Liver (tissue), 9 donors: ENCODE data around the gene TMEM131. TPM values are rescaled to one million over a fixed set of nuclear protein-coding genes. Genes with fewer than 3 reads are reported as not detected.

ENCODE experiments used
- DNase-seq: peaks from one replicate; pipeline ENCODE4 v3.0.0-alpha.2; 2017; ENCODE audit warnings: low spot score
- H3K27ac ChIP-seq, 2 donors: one replicate each; pipeline ENCODE4 v1.7.0; 2013; ENCODE audit warnings: inconsistent platforms in 2 of 2, low read length in 2 of 2, control low read depth in 1 of 2, low read depth in 1 of 2, mild to moderate bottlenecking in 1 of 2
- H3K27me3 ChIP-seq, 4 donors: one replicate each; pipeline versions ENCODE4 v1.6.1 to v1.7.0; 2013; ENCODE audit warnings: low read length in 3 of 4, inconsistent platforms in 1 of 4, mild to moderate bottlenecking in 1 of 4, moderate library complexity in 1 of 4; ENCODE audit not compliant: control insufficient read depth in 4 of 4, insufficient read depth in 4 of 4
- H3K36me3 ChIP-seq, 4 donors: one replicate each; pipeline versions ENCODE4 v1.6.1 to v1.7.0; 2013; ENCODE audit warnings: low read length in 3 of 4, mild to moderate bottlenecking in 3 of 4, low read depth in 1 of 4, moderate library complexity in 1 of 4; ENCODE audit not compliant: control insufficient read depth in 4 of 4, insufficient read depth in 3 of 4
- H3K4me1 ChIP-seq, 4 donors: one replicate each; pipeline versions ENCODE4 v1.6.1 to v1.7.0; 2013; ENCODE audit warnings: low read length in 3 of 4, mild to moderate bottlenecking in 3 of 4, moderate library complexity in 1 of 4; ENCODE audit not compliant: control insufficient read depth in 4 of 4, insufficient read depth in 4 of 4
- H3K4me3 ChIP-seq, 3 donors: one replicate each; pipeline versions ENCODE4 v1.6.1 to v1.7.0; 2013; ENCODE audit warnings: low read length in 3 of 3, control low read depth in 1 of 3, low read depth in 1 of 3, mild to moderate bottlenecking in 1 of 3
- H3K9ac ChIP-seq, 2 donors: one replicate each; pipeline ENCODE4 v1.7.0; 2013; ENCODE audit warnings: low read length in 2 of 2, mild to moderate bottlenecking in 2 of 2, moderate library complexity in 2 of 2, control low read depth in 1 of 2, low read depth in 1 of 2
- H3K9me3 ChIP-seq, 4 donors: one replicate each; pipeline versions ENCODE4 v1.6.1 to v1.7.0; 2013; ENCODE audit warnings: low read length in 3 of 4; ENCODE audit not compliant: control insufficient read depth in 4 of 4
- EGR1 ChIP-seq, 2 donors: IDR thresholded peaks; 2 replicates each; pipeline ENCODE4 v1.6.1; 2016 to 2018; ENCODE audit warnings: antibody characterized with exemption in 2 of 2, low read depth in 2 of 2
- FOXA1 ChIP-seq: IDR thresholded peaks from 2 replicates; pipeline ENCODE4 v1.6.1; 2016; ENCODE audit warnings: antibody characterized with exemption
- FOXA2 ChIP-seq: IDR thresholded peaks from 2 replicates; pipeline ENCODE4 v1.6.1; 2016; ENCODE audit warnings: antibody characterized with exemption
- GABPA ChIP-seq, 2 donors: IDR thresholded peaks in 1 of 2; conservative IDR thresholded peaks in 1 of 2; 2 replicates each; pipeline ENCODE4 v1.6.1; 2016; ENCODE audit warnings: antibody characterized with exemption in 2 of 2, mild to moderate bottlenecking in 1 of 2, moderate library complexity in 1 of 2
- HNF4A ChIP-seq, 2 donors: conservative IDR thresholded peaks; 2 replicates each; pipeline ENCODE4 v1.6.1; 2016; ENCODE audit warnings: antibody characterized with exemption in 2 of 2, mild to moderate bottlenecking in 2 of 2
- HNF4G ChIP-seq: IDR thresholded peaks from 2 replicates; pipeline ENCODE4 v1.6.1; 2016; ENCODE audit warnings: antibody characterized with exemption
- JUND ChIP-seq, 2 donors: IDR thresholded peaks; 2 replicates each; pipeline ENCODE4 v1.6.1; 2016; ENCODE audit warnings: antibody characterized with exemption in 2 of 2
- NR2F2 ChIP-seq: IDR thresholded peaks from 2 replicates; pipeline ENCODE4 v1.6.1; 2016; ENCODE audit warnings: antibody characterized with exemption
- RAD21 ChIP-seq, 2 donors: IDR thresholded peaks; 2 replicates each; pipeline ENCODE4 v1.6.1; 2016; ENCODE audit warnings: antibody characterized with exemption in 2 of 2, mild to moderate bottlenecking in 2 of 2
- RXRA ChIP-seq, 2 donors: IDR thresholded peaks; 2 replicates each; pipeline ENCODE4 v1.6.1; 2017 to 2018; ENCODE audit warnings: antibody characterized with exemption in 2 of 2, mild to moderate bottlenecking in 1 of 2
- SP1 ChIP-seq: IDR thresholded peaks from 2 replicates; pipeline ENCODE4 v1.6.1; 2018; ENCODE audit warnings: antibody characterized with exemption, mild to moderate bottlenecking
- TAF1 ChIP-seq: conservative IDR thresholded peaks from 2 replicates; pipeline ENCODE4 v1.6.1; 2016; ENCODE audit warnings: antibody characterized with exemption, mild to moderate bottlenecking
- YY1 ChIP-seq: IDR thresholded peaks from 2 replicates; pipeline ENCODE4 v1.6.1; 2016; ENCODE audit warnings: antibody characterized with exemption, mild to moderate bottlenecking
- WGBS: extraction: QIAGEN DNeasy Blood & Tissue Kit; methylation state at CpG from one replicate; pipeline ENCODE4 v1.1.7; 2013; 5-methylcytosine and 5-hydroxymethylcytosine counted together
- polyA plus RNA-seq, 2 donors: library from polyadenylated mRNA; stranded (reverse) in 1 of 2; unstranded in 1 of 2; fragments of 200-250 nt in 1 of 2; fragments of >200 nt in 1 of 2; fragmentation: Nextera tagmentation in 1 of 2; extraction: Ambion mirVana in 1 of 2; gene quantifications; one replicate each; pipeline versions ENCODE4 v1.2.1 to v1.2.3, GENCODE V29; 2013 to 2015
- total RNA-seq, 2 donors: library from RNA; depleted of rRNA; stranded (reverse); fragments of >200 nt; gene quantifications; one replicate each; pipeline ENCODE4 v1.2.3, GENCODE V29; 2014
- TF ChIP-seq, protein P1 (sequence below): IDR thresholded peaks from 2 replicates; pipeline ENCODE4 v1.6.1; 2016; ENCODE audit warnings: antibody characterized with exemption
- TF ChIP-seq, protein P2 (sequence below): fragments of 150-350 bp; IDR thresholded peaks from 2 replicates; pipeline ENCODE4 v1.5.1; 2017; ENCODE audit warnings: improper control_type of control experiment, low read depth, low read length; ENCODE audit not compliant: missing input control
- TF ChIP-seq, protein P3 (sequence below): IDR thresholded peaks from 2 replicates; pipeline ENCODE4 v1.6.1; 2016; ENCODE audit warnings: antibody characterized with exemption
- donor health status: healthy.
- donor health status: healthy.
- donor health status: healthy.
- donor health status: healthy.
- donor health status: healthy.

Gene TMEM131
- total and polyA plus RNA-seq, 4 donors = 6.1 to 22.8 (median 11.2) TPM

DNA sequence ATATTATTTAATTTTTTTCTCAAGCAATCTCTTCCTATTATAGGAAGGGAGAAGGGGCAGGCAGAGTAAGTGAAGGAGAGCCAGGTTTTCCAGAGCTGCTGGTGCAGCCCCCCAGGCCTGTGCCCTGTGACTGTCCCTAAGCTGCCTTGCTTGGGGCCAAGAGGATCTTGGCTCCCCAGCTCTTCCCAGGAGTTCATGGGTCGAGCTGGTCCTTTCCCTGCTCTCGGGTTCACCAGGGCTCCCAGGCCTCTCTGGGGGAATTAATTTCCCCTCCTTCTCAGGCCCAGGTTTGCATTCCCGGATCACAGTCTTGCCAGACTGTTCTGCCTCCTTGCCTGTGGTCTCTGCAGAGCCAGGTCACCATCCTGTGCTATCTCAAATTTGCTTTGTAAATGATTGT, 12.7 kb upstream of the TMEM131 start (continued):
- TF ChIP-seq, protein P1, sequence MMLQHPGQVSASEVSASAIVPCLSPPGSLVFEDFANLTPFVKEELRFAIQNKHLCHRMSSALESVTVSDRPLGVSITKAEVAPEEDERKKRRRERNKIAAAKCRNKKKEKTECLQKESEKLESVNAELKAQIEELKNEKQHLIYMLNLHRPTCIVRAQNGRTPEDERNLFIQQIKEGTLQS = no peak

DNA sequence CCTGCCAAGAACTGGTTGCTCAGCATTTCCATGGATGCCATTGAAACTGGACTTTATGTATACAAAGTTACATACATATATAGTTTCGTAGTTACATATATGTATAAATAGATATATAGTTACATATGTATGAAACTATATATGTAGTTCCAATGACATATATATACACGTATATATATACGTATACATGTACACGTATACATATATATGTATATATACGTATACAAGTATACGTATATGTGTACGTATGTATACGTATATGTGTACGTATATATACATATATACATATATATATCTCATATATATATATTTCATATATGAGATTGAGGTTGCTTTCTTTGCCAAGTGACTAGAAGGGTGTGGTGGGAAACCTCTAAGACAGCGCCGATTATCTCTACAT, 10.6 kb upstream of the TMEM131 start:
- Histone ChIP-seq H3K27me3 (no peaks in the 10 kb centered on the region), H3K9me3 (no peaks in the 10 kb centered on the region), H3K4me3 (no peak overlapping the region), H3K27ac (no peak overlapping the region), H3K36me3 (no peaks in the 10 kb centered on the region), H3K9ac (no peak overlapping the region), H3K4me1 (no peaks in the 10 kb centered on the region)
- no peak for DNase-seq
- 95% methylated on average over 11 of the region's 11 CpGs for WGBS
- TF ChIP-seq RAD21 (IDR thresholded peaks at IDR 0.05) (no peak), YY1 (no peak), GABPA (IDR thresholded peaks at IDR 0.05 in 1 of 2, conservative IDR thresholded peaks at IDR 0.05 in 1 of 2) (no peak), HNF4A (conservative IDR thresholded peaks at IDR 0.05) (no peak), HNF4G (no peak), RXRA (IDR thresholded peaks at IDR 0.05) (no peak), EGR1 (IDR thresholded peaks at IDR 0.05; ENCODE audit: low read depth in 2 of 2) (no peak), JUND (IDR thresholded peaks at IDR 0.05) (no peak), FOXA2 (no peak), SP1 (no peak), FOXA1 (no peak), TAF1 (no peak), NR2F2 (no peak)
- TF ChIP-seq, protein P2, sequence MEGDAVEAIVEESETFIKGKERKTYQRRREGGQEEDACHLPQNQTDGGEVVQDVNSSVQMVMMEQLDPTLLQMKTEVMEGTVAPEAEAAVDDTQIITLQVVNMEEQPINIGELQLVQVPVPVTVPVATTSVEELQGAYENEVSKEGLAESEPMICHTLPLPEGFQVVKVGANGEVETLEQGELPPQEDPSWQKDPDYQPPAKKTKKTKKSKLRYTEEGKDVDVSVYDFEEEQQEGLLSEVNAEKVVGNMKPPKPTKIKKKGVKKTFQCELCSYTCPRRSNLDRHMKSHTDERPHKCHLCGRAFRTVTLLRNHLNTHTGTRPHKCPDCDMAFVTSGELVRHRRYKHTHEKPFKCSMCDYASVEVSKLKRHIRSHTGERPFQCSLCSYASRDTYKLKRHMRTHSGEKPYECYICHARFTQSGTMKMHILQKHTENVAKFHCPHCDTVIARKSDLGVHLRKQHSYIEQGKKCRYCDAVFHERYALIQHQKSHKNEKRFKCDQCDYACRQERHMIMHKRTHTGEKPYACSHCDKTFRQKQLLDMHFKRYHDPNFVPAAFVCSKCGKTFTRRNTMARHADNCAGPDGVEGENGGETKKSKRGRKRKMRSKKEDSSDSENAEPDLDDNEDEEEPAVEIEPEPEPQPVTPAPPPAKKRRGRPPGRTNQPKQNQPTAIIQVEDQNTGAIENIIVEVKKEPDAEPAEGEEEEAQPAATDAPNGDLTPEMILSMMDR = no peak
- TF ChIP-seq, protein P1 = no peak
- TF ChIP-seq, protein P3, sequence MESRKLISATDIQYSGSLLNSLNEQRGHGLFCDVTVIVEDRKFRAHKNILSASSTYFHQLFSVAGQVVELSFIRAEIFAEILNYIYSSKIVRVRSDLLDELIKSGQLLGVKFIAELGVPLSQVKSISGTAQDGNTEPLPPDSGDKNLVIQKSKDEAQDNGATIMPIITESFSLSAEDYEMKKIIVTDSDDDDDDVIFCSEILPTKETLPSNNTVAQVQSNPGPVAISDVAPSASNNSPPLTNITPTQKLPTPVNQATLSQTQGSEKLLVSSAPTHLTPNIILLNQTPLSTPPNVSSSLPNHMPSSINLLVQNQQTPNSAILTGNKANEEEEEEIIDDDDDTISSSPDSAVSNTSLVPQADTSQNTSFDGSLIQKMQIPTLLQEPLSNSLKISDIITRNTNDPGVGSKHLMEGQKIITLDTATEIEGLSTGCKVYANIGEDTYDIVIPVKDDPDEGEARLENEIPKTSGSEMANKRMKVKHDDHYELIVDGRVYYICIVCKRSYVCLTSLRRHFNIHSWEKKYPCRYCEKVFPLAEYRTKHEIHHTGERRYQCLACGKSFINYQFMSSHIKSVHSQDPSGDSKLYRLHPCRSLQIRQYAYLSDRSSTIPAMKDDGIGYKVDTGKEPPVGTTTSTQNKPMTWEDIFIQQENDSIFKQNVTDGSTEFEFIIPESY = no peak

DNA sequence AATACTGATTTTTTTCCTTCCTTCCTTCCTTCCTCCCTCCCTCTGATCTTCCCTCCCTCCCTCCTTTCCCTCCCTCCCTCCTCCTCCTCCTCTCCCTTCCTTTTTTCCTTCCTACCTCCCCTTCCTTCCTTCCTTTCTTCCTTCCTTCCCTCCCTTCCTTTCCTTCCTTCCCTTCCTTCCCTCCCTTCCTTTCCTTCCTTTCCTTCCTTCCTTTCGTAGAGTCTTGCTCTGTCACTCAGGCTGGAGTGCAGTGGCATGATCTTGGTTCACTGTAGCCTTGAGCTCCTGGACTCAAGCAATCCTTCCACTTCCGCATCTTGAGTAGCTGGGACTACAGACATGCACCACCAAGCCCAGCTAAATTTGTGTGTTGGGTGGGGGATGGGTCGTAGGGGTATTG, 8.9 kb upstream of the TMEM131 start:
- Histone ChIP-seq H3K27me3 (no peaks in the 10 kb centered on the region), H3K36me3 (no peaks in the 10 kb centered on the region), H3K27ac (no peak overlapping the region), H3K4me3 (no peak overlapping the region), H3K9me3 (no peaks in the 10 kb centered on the region), H3K4me1 (no peaks in the 10 kb centered on the region), H3K9ac (no peak overlapping the region)
- TF ChIP-seq TAF1 = no peak
- TF ChIP-seq SP1 = no peak
- TF ChIP-seq JUND (IDR thresholded peaks at IDR 0.05) = no peak
- TF ChIP-seq, protein P3 = no peak
- TF ChIP-seq YY1 = no peak
- DNase-seq = no peak
- WGBS = 95% methylated on average over 3 of the region's 3 CpGs
